Neural cell (in vitro differentiated cells): ENCODE data around the gene CNTNAP2. TPM values are rescaled to one million over a fixed set of nuclear protein-coding genes. Genes with fewer than 3 reads are reported as not detected.
A peak's percentile ranks its signal among the peaks of the same experiment; 100 is the strongest.

ENCODE experiments used
- H2AFZ ChIP-seq: fragments of 200-600, 300-800 bp; sonication (generic), shearing (Covaris generic); 2 replicates; pipeline ENCODE4 v1.6.0; 2014; ENCODE audit warnings: low read depth, mild to moderate bottlenecking, antibody characterized with exemption, low read length, moderate library complexity
- H3F3A ChIP-seq: fragments of 200-600 bp; shearing (Covaris generic); 2 replicates; pipeline ENCODE4 v1.6.1; 2016; ENCODE audit warnings: mild to moderate bottlenecking, moderate library complexity, mixed read lengths, antibody characterized with exemption, low read length; ENCODE audit not compliant: insufficient read depth, poor library complexity, severe bottlenecking
- H3K27ac ChIP-seq: fragments of 200-600, 300-800 bp; sonication (generic), shearing (Covaris generic); 2 replicates; pipeline ENCODE4 v1.5.1; 2014; ENCODE audit warnings: mild to moderate bottlenecking, low read length, moderate library complexity
- H3K27me3 ChIP-seq: fragments of 300-800, 200-600 bp; sonication (generic), shearing (Covaris generic); 2 replicates; pipeline ENCODE4 v1.6.0; 2014; ENCODE audit warnings: mild to moderate bottlenecking, low read depth, low read length, moderate library complexity; ENCODE audit not compliant: insufficient read depth
- H3K36me3 ChIP-seq: fragments of 300-800, 200-600 bp; sonication (generic), shearing (Covaris generic); 2 replicates; pipeline ENCODE4 v1.5.1; 2014; ENCODE audit warnings: mild to moderate bottlenecking, antibody characterized with exemption, low read length, moderate library complexity; ENCODE audit not compliant: insufficient read depth
- H3K4me2 ChIP-seq: fragments of 300-800, 200-600 bp; sonication (generic), shearing (Covaris generic); 2 replicates; pipeline ENCODE4 v1.6.0; 2014; ENCODE audit warnings: mild to moderate bottlenecking, low read length
- H3K4me3 ChIP-seq: fragments of 300-800, 200-600 bp; sonication (generic), shearing (Covaris generic); 2 replicates; pipeline ENCODE4 v1.5.1; 2014; ENCODE audit warnings: mild to moderate bottlenecking, low read length, moderate library complexity
- H3K79me2 ChIP-seq: fragments of 200-600 bp; shearing (Covaris generic); replicated peaks from 2 replicates; pipeline ENCODE4 v1.6.0; 2014; ENCODE audit warnings: mild to moderate bottlenecking, low read length, moderate library complexity; ENCODE audit not compliant: insufficient read depth
- H3K9ac ChIP-seq: fragments of 300-800, 200-600 bp; sonication (generic), shearing (Covaris generic); 2 replicates; pipeline ENCODE4 v1.6.1; 2016; ENCODE audit warnings: mild to moderate bottlenecking, low read length, mixed read lengths
- H3K9me2 ChIP-seq: fragments of 200-600 bp; shearing (Covaris generic); 2 replicates; pipeline ENCODE4 v1.6.1; 2016; ENCODE audit warnings: mild to moderate bottlenecking, low read length, mixed read lengths; ENCODE audit not compliant: insufficient read depth
- H3K9me3 ChIP-seq: fragments of 200-600, 300-800 bp; sonication (generic), shearing (Covaris generic); 2 replicates; pipeline ENCODE4 v1.6.1; 2016; ENCODE audit warnings: mild to moderate bottlenecking, mixed run types, low read length, moderate library complexity, mixed read lengths
- H4K20me1 ChIP-seq: fragments of 200-600 bp; shearing (Covaris generic); 2 replicates; pipeline ENCODE4 v1.6.1; 2016; ENCODE audit warnings: mild to moderate bottlenecking, mixed run types; ENCODE audit not compliant: insufficient read depth
- CTCF ChIP-seq: fragments of 450-650 bp; IDR thresholded peaks from 2 replicates; pipeline ENCODE4 v1.5.1; 2014; ENCODE audit warnings: antibody characterized with exemption, mild to moderate bottlenecking, moderate library complexity; ENCODE audit not compliant: poor library complexity, severe bottlenecking
- EP300 ChIP-seq: fragments of 450-650 bp; conservative IDR thresholded peaks from 2 replicates; pipeline ENCODE4 v1.6.1; 2014; ENCODE audit warnings: antibody characterized with exemption, mild to moderate bottlenecking, moderate library complexity; ENCODE audit not compliant: poor library complexity, severe bottlenecking
- EZH2 ChIP-seq: fragments of 200-600, 300-800 bp; shearing (Covaris generic), sonication (generic); IDR thresholded peaks from 2 replicates; pipeline ENCODE4 v1.6.1; 2014; ENCODE audit warnings: antibody characterized with exemption, low read length, borderline replicate concordance, mild to moderate bottlenecking; ENCODE audit not compliant: insufficient read depth, poor library complexity, severe bottlenecking
- MXI1 ChIP-seq: fragments of 450-650 bp; conservative IDR thresholded peaks from 2 replicates; pipeline ENCODE4 v1.6.1; 2014; ENCODE audit warnings: antibody characterized with exemption, mild to moderate bottlenecking; ENCODE audit not compliant: poor library complexity, severe bottlenecking
- POLR2AphosphoS5 ChIP-seq: IDR thresholded peaks from 2 replicates; pipeline ENCODE4 v1.6.1; 2012
- RAD21 ChIP-seq: fragments of 450-650 bp; conservative IDR thresholded peaks from 2 replicates; pipeline ENCODE4 v1.6.1; 2014; ENCODE audit warnings: antibody characterized with exemption, mild to moderate bottlenecking, moderate library complexity
- REST ChIP-seq: IDR thresholded peaks from 2 replicates; pipeline ENCODE4 v1.6.1; 2012; ENCODE audit warnings: borderline replicate concordance
- SMC3 ChIP-seq: fragments of 450-650 bp; conservative IDR thresholded peaks from 2 replicates; pipeline ENCODE4 v1.6.1; 2014; ENCODE audit warnings: antibody characterized with exemption, mild to moderate bottlenecking, moderate library complexity; ENCODE audit not compliant: poor library complexity
- TAF1 ChIP-seq: IDR thresholded peaks from 2 replicates; pipeline ENCODE4 v1.6.1; 2012; ENCODE audit warnings: low read depth
- polyA plus RNA-seq: library from polyadenylated mRNA; depleted of rRNA; stranded (reverse); fragments of >200 nt; gene quantifications from 2 replicates; pipeline ENCODE4 v1.2.3, GENCODE V29; 2014

The CNTNAP2 gene
- polyA plus RNA-seq, 1 donor from 2014 or later, result 276 TPM

- Histone ChIP-seq H3K9me2 (no peaks in the 10 kb centered on the region), H3K9me3 (no peaks in the 10 kb centered on the region), H3K27me3 (no peaks in the 10 kb centered on the region), H3K4me3 (no peak overlapping the region), H3K4me2 (no peak overlapping the region), H3K9ac (no peak overlapping the region), H2AFZ (no peak overlapping the region), H3F3A (no peaks in the 10 kb centered on the region), H3K36me3 (no peaks in the 10 kb centered on the region), H3K79me2 (no peaks in the 10 kb centered on the region), H4K20me1 (no peaks in the 10 kb centered on the region), H3K27ac (no peak overlapping the region)
- TF ChIP-seq SMC3 (no peak), POLR2AphosphoS5 (no peak), EP300 (no peak), RAD21 (no peak), MXI1 (no peak), EZH2 (no peak), CTCF (no peak), REST (no peak), TAF1 (no peak)
These were observed 844.3 kb downstream of the CNTNAP2 start for GRCh38 chr7:146960773-146961391.

- H3K9me2 ChIP-seq, result no peaks in the 10 kb centered on the region
- no peaks in the 10 kb centered on the region for H3K9me3 ChIP-seq
- H2AFZ ChIP-seq, result no peak overlapping the region
- no peaks in the 10 kb centered on the region for H3K36me3 ChIP-seq
- H3K4me2 ChIP-seq, result no peak overlapping the region
- no peaks in the 10 kb centered on the region for H3K27me3 ChIP-seq
- H3F3A ChIP-seq, result no peaks in the 10 kb centered on the region
- H3K79me2 ChIP-seq, result no peaks in the 10 kb centered on the region
- no peaks in the 10 kb centered on the region for H4K20me1 ChIP-seq
- H3K9ac ChIP-seq, result no peak overlapping the region
- no peak overlapping the region for H3K4me3 ChIP-seq
- H3K27ac ChIP-seq, result no peak overlapping the region
- TF ChIP-seq EP300 (no peak), REST (peak; percentile 28)
These were observed 845.0 kb downstream of the CNTNAP2 start for GRCh38 chr7:146961617-146962016.
